Spleen (tissue), 7 donors: ENCODE measurements around the gene CCL11.

Experiments used
- CTCF ChIP-seq, 11 experiments: fragments of 200-600 bp in 7 of 11; fragments of 450-650 bp in 4 of 11; sonication (generic) in 4 of 11; IDR thresholded peaks in 8 of 11; conservative IDR thresholded peaks in 3 of 11; 1 replicate in 7 of 11; 2 replicates in 4 of 11; pipeline versions ENCODE4 v1.4.0 to v1.8.0; 2016 to 2021; ENCODE audit warnings: antibody characterized with exemption in 11 of 11, inconsistent platforms in 4 of 11, mild to moderate bottlenecking in 1 of 11
- POLR2A ChIP-seq, 3 donors: fragments of 450-650 bp; IDR thresholded peaks; one replicate each; pipeline ENCODE4 v1.5.1; 2017; ENCODE audit warnings: antibody characterized with exemption in 3 of 3, mild to moderate bottlenecking in 1 of 3
- POLR2AphosphoS5 ChIP-seq, 3 donors: sonication (generic); formaldehyde crosslinking; IDR thresholded peaks; one replicate each; pipeline ENCODE4 v1.5.1; 2017; ENCODE audit warnings: antibody characterized with exemption in 3 of 3
- donor health status: DM: no; HTN: no; CAD: no; lungs with moderate emphysema.
- donor health status: DM: no; HTN: no; CAD: no.
- donor health status: DM: no; HTN: no; CAD: no.

- no peak for TF ChIP-seq POLR2A (IDR thresholded peaks at IDR 0.05)
- TF ChIP-seq CTCF (IDR thresholded peaks at IDR 0.05 in 8 of 11, conservative IDR thresholded peaks at IDR 0.05 in 3 of 11), result no peak
- no peak for TF ChIP-seq POLR2AphosphoS5 (IDR thresholded peaks at IDR 0.05)
These were observed 22.8 kb downstream of the CCL11 start for GRCh38 chr17:34308371-34308770.
